Measurements from ENCODE around the gene SPEG.

DNA sequence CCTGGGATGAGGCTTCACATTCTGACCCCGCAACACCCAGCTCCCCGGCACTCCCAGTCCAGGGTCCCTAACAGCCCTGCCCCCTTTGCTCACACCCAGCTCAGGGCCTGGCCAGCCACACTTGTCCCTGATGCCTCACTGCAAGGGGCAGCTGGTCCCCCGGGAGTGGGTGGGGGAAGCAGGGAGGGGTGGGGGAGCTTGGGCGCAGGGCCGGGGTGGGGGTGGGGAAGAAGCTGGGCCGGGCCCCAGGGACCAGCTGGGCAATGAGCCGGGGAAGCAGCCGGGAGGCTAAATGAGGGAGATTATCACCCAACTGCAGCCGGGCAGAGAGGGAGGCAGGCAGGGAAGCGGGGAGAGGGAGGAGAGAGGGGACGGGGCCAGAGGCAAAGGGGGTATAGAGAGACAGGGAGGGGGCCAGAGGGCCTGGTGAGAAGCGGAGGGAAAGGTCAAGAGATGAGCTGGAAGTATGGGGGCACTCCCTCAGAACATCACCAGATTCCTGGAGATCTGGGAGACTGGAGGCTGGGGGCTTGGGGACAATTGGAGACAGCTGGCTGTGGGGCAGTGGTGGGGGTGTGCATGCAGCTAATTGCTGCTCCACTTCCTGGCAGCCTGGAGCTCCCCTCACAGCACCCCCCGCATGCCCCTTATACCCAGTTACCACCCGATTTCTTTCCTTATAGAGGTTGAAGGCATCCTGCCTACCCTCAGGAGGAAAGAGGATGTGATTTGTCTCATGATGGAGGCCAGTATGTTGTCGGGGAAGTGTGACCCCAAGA is 77.1 kb downstream of the SPEG start:
- TF ChIP-seq POLR2A (IDR thresholded peaks at IDR 0.05; ENCODE audit: low read depth, low read length): no peak
- no peak for TF ChIP-seq POLR2AphosphoS5 (IDR thresholded peaks at IDR 0.05; ENCODE audit: low read depth, low read length)
- TF ChIP-seq TAF1 (IDR thresholded peaks at IDR 0.05; ENCODE audit: low read depth, low read length): no peak
- TF ChIP-seq SPI1 (IDR thresholded peaks at IDR 0.05; ENCODE audit: low read depth, low read length): no peak
- TF ChIP-seq POU2F2 (IDR thresholded peaks at IDR 0.05; ENCODE audit: low read depth, low read length): no peak
- TF ChIP-seq PAX5 (IDR thresholded peaks at IDR 0.05; ENCODE audit: insufficient read depth, low read length, severe bottlenecking): no peak
